Right lobe of liver (tissue), 6 donors: ENCODE results near the gene GFI1B. TPM values are rescaled to one million over a fixed set of nuclear protein-coding genes. Genes with fewer than 3 reads are reported as not detected.

ENCODE experiments used
- ATAC-seq, 4 donors: fragments of 200-7000 bp; cut with Tn5 transposase; one replicate each; pipeline ENCODE4 v1.9.1; 2020; ENCODE audit warnings: mild to moderate bottlenecking in 4 of 4, moderate library complexity in 4 of 4
- DNase-seq, 3 donors: peaks; one replicate each; pipeline ENCODE4 v3.0.0-alpha.2; 2020
- H3K27ac ChIP-seq, 3 donors: fragments of 200-600 bp; one replicate each; pipeline ENCODE4 v1.8.0; 2022
- H3K27me3 ChIP-seq, 2 donors: fragments of 200-600 bp; one replicate each; pipeline ENCODE4 v1.8.0; 2022
- H3K36me3 ChIP-seq, 4 donors: fragments of 200-600 bp; sonication (generic) in 1 of 4; one replicate each; pipeline versions ENCODE4 v1.5.1 to v1.8.0; 2017 to 2022; ENCODE audit warnings: control low read depth in 1 of 4
- H3K4me1 ChIP-seq, 4 donors: fragments of 200-600 bp; sonication (generic) in 1 of 4; one replicate each; pipeline versions ENCODE4 v1.5.1 to v1.8.0; 2017 to 2022; ENCODE audit warnings: control low read depth in 1 of 4
- H3K4me3 ChIP-seq, 3 donors: fragments of 200-600 bp; one replicate each; pipeline ENCODE4 v1.8.0; 2022
- H3K9me3 ChIP-seq, 4 donors: fragments of 200-600 bp; sonication (generic) in 1 of 4; one replicate each; pipeline versions ENCODE4 v1.5.1 to v1.8.0; 2017 to 2022; ENCODE audit warnings: control low read depth in 1 of 4
- CTCF ChIP-seq, 4 donors: fragments of 200-600 bp in 3 of 4; fragments of 450-650 bp in 1 of 4; IDR thresholded peaks; one replicate each; pipeline versions ENCODE4 v1.5.1 to v1.8.0; 2016 to 2022; ENCODE audit warnings: antibody characterized with exemption in 4 of 4, mild to moderate bottlenecking in 2 of 4
- POLR2A ChIP-seq: fragments of 450-650 bp; IDR thresholded peaks from one replicate; pipeline ENCODE4 v1.6.1; 2017; ENCODE audit warnings: antibody characterized with exemption, mild to moderate bottlenecking
- WGBS: methylation state at CpG from one replicate; pipeline ENCODE4 v1.1.6; 2018; ENCODE audit warnings: low coverage, low lambda C conversion rate; ENCODE audit not compliant: insufficient coverage; ENCODE audit errors: missing lambda C conversion rate; 5-methylcytosine and 5-hydroxymethylcytosine counted together
- intact Hi-C, 2 donors: fragments of 100-400 bp; cut with DNase I; formaldehyde crosslinking; loops; one replicate each; pipeline versions ENCODE4 v1.11.2 to v1.14.1; 2022
- total RNA-seq, 6 experiments: library from RNA; depleted of rRNA in 2 of 6; stranded (reverse); fragments of >200 nt in 2 of 6; fragmentation: NEBNext Ultra II Directional in 3 of 6; extraction: Animal tissue kit (Norgen Biotek cat#: 25700) in 3 of 6; gene quantifications; one replicate each; pipeline versions ENCODE4 v1.1.0 to v1.2.4, GENCODE V29; 2016 to 2023
- donor health status: DM: no; HTN: yes; CAD: no.
- donor health status: DM: no; HTN: no; CAD: no.
- donor health status: DM: no; HTN: no; CAD: no.
- donor health status: DM: no; HTN: yes; CAD: no.
- donor health status: DM: no; HTN: yes; CAD: no.

GFI1B gene
- total RNA-seq, 6 experiments from 2014 or later, result 0.24 to 0.64 (median 0.39) TPM; not detected in 3

- peaks cover 0 to 21% (median 6%) of the 10 kb centered on the region in 4 donors for H3K4me1 ChIP-seq
- TF ChIP-seq POLR2A (no peak), CTCF (IDR thresholded peaks at IDR 0.05) (no peak)
- no peak for ATAC-seq
- no peaks in the 10 kb centered on the region for H3K36me3 ChIP-seq
- peak overlapping the region; percentile 97 to 99 (median 99) for H3K27ac ChIP-seq
- WGBS, result 82% methylated on average over 14 of the region's 23 CpGs
- H3K4me3 ChIP-seq, result peak overlapping the region; percentile 99 to 100 (median 99)
- H3K9me3 ChIP-seq, result no peaks in the 10 kb centered on the region
- DNase-seq, result no peak
- intact Hi-C loops, result no loop called here
- H3K27me3 ChIP-seq, result no peaks in the 10 kb centered on the region
These were observed 33.0 kb upstream of the GFI1B start for GRCh38 chr9:132945186-132946130.

- DNase-seq (no peak), ATAC-seq (no peak)
- WGBS, result 56% methylated on average over 3 of the region's 3 CpGs
- H3K27ac ChIP-seq, result no peak overlapping the region
- no peak overlapping the region for H3K4me3 ChIP-seq
- intact Hi-C loops, result no loop called here
- peaks cover 0 to 19% (median 6%) of the 10 kb centered on the region in 4 donors for H3K4me1 ChIP-seq
- no peaks in the 10 kb centered on the region for H3K9me3 ChIP-seq
- no peaks in the 10 kb centered on the region for H3K36me3 ChIP-seq
- TF ChIP-seq POLR2A (no peak), CTCF (IDR thresholded peaks at IDR 0.05) (no peak)
- no peaks in the 10 kb centered on the region for H3K27me3 ChIP-seq
These were observed 32.3 kb upstream of the GFI1B start for GRCh38 chr9:132946211-132946610.

GRCh38 chr9:132946631-132947295, 31.7 kb upstream of the GFI1B start:
- DNase-seq, result no peak
- 80% methylated on average over 7 of the region's 7 CpGs for WGBS
- TF ChIP-seq POLR2A, result no peak
- no peak for TF ChIP-seq CTCF (IDR thresholded peaks at IDR 0.05)
- ATAC-seq, result no peak
- Histone ChIP-seq H3K27me3 (no peaks in the 10 kb centered on the region), H3K4me1 (peaks cover 0 to 13% (median 6%) of the 10 kb centered on the region in 4 donors), H3K27ac (no peak overlapping the region), H3K4me3 (no peak overlapping the region), H3K9me3 (no peaks in the 10 kb centered on the region), H3K36me3 (no peaks in the 10 kb centered on the region)
- intact Hi-C loops, result no loop called here

- WGBS, result 79% methylated on average over 8 of the region's 8 CpGs
- Histone ChIP-seq H3K4me1 (peaks cover 0 to 11% (median 5%) of the 10 kb centered on the region in 4 donors), H3K27ac (no peak overlapping the region), H3K9me3 (no peaks in the 10 kb centered on the region), H3K36me3 (no peaks in the 10 kb centered on the region), H3K27me3 (no peaks in the 10 kb centered on the region), H3K4me3 (no peak overlapping the region)
- no peak for DNase-seq
- TF ChIP-seq POLR2A, result no peak
- no peak for TF ChIP-seq CTCF (IDR thresholded peaks at IDR 0.05)
- intact Hi-C loops, result no loop called here
- no peak for ATAC-seq
These were observed 30.7 kb upstream of the GFI1B start for GRCh38 chr9:132947756-132948155.
